RWPE2 (cell line): Measurements from ENCODE around the gene SLC7A6.

Experiments used
- ATAC-seq: fragments of 200-7000 bp; cut with Tn5 transposase; 3 replicates; pipeline ENCODE4 v1.9.1; 2021; ENCODE audit warnings: low read depth
- DNase-seq: peaks from one replicate; pipeline ENCODE4 v3.0.0-alpha.2; 2020; ENCODE audit warnings: low spot score
- H3K27ac ChIP-seq: fragments of 450-650 bp; 2 replicates; pipeline ENCODE4 v1.5.1; 2017; ENCODE audit warnings: mild to moderate bottlenecking; ENCODE audit not compliant: poor library complexity, severe bottlenecking
- H3K27me3 ChIP-seq: fragments of 250-450 bp; sonication (Bioruptor Pico); 2 replicates; pipeline ENCODE4 v1.5.1; 2021; ENCODE audit warnings: mild to moderate bottlenecking, moderate library complexity; ENCODE audit not compliant: insufficient read depth, poor library complexity, severe bottlenecking
- H3K36me3 ChIP-seq: fragments of 250-450 bp; sonication (Bioruptor Pico); 2 replicates; pipeline ENCODE4 v1.5.1; 2020; ENCODE audit warnings: low read depth, mild to moderate bottlenecking, moderate library complexity
- H3K4me1 ChIP-seq: fragments of 250-450 bp; sonication (Bioruptor Pico); 2 replicates; pipeline ENCODE4 v1.5.1; 2021; ENCODE audit warnings: mild to moderate bottlenecking, moderate library complexity; ENCODE audit not compliant: insufficient read depth, poor library complexity, severe bottlenecking
- H3K4me3 ChIP-seq: fragments of 250-450 bp; sonication (Bioruptor Pico); 2 replicates; pipeline ENCODE4 v1.5.1; 2021; ENCODE audit warnings: mild to moderate bottlenecking, moderate library complexity; ENCODE audit not compliant: severe bottlenecking
- H3K9me3 ChIP-seq: fragments of 250-450 bp; sonication (Bioruptor Pico); 2 replicates; pipeline ENCODE4 v1.5.1; 2021; ENCODE audit warnings: mild to moderate bottlenecking, moderate library complexity; ENCODE audit not compliant: severe bottlenecking
- TF ChIP-seq, protein P1 (sequence below): fragments of 450-650 bp; IDR thresholded peaks from one replicate; pipeline ENCODE4 v1.5.1; 2017; ENCODE audit warnings: mild to moderate bottlenecking, moderate library complexity; ENCODE audit not compliant: poor library complexity, severe bottlenecking

SLC7A6 gene

DNA sequence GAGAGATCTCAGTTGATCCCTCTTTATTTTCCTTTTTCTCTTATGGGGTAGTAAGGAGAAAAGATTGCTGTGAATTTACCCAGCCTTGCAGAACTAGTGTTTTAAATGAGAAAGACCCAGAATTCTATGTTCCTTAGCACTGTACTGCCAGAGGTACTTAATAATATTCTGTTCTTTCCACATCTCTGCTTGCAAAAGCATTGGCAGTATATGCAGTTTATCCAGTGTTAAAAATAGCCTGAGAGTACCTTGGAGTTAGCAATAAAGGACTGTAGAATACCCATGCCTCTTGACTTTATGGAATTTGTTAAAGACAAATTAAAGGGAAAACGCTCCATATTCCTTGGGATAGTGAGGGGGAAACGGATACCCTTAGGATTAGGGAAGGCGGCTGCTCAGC lies 11.9 kb downstream of the SLC7A6 start:
- Histone ChIP-seq H3K36me3 (peaks cover 40% of the 10 kb centered on the region), H3K4me1 (peaks cover 23% of the 10 kb centered on the region), H3K27me3 (no peaks in the 10 kb centered on the region), H3K4me3 (no peak overlapping the region), H3K9me3 (no peaks in the 10 kb centered on the region), H3K27ac (no peak overlapping the region)
- TF ChIP-seq, protein P1, sequence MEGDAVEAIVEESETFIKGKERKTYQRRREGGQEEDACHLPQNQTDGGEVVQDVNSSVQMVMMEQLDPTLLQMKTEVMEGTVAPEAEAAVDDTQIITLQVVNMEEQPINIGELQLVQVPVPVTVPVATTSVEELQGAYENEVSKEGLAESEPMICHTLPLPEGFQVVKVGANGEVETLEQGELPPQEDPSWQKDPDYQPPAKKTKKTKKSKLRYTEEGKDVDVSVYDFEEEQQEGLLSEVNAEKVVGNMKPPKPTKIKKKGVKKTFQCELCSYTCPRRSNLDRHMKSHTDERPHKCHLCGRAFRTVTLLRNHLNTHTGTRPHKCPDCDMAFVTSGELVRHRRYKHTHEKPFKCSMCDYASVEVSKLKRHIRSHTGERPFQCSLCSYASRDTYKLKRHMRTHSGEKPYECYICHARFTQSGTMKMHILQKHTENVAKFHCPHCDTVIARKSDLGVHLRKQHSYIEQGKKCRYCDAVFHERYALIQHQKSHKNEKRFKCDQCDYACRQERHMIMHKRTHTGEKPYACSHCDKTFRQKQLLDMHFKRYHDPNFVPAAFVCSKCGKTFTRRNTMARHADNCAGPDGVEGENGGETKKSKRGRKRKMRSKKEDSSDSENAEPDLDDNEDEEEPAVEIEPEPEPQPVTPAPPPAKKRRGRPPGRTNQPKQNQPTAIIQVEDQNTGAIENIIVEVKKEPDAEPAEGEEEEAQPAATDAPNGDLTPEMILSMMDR = no peak
- ATAC-seq (no peak), DNase-seq (no peak)

DNA sequence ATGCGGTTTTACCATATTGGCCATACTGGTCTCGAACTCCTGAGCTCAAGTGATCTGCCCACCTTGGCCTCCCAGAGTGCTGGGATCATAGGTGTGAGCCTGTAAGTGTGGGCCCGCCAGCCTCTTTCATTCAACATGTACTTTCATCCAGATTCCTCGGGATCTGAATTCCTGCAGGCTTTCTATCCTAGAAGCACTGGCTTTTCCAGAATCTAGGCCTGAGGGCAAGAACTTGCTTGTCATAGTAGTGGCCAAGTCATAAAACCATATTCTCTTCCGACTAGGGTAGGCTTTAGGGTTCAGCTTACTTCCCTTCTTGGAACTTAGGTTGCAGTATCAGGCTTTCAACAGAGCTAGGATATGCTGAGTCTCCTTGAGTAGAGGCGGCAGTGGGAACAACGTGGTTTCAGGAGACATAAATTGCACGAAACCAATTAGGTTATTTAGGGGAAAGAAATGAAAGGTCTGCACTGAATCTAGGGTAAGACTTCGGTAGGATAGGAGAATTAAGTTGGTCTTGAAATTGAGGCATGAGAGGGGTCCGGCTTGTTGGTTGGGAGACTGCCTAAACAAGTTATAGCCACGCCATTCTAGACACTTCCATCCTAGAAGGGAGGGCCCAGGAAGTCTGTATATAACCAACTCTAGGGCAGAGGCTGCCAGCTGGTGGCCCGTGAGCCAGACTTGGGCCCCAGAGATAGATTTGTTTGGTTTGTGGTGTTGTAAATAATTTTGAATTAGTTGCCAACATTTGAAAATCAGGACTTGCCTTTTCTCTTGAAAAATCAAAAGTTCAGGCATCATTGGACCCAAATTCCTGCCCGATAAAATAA lies 15.6 kb downstream of the SLC7A6 start:
- ATAC-seq (no peak), DNase-seq (no peak)
- Histone ChIP-seq H3K27me3 (no peaks in the 10 kb centered on the region), H3K36me3 (peaks cover 38% of the 10 kb centered on the region), H3K4me1 (peaks cover 12% of the 10 kb centered on the region), H3K9me3 (no peaks in the 10 kb centered on the region), H3K4me3 (no peak overlapping the region), H3K27ac (no peak overlapping the region)
- TF ChIP-seq, protein P1 = no peak

DNA sequence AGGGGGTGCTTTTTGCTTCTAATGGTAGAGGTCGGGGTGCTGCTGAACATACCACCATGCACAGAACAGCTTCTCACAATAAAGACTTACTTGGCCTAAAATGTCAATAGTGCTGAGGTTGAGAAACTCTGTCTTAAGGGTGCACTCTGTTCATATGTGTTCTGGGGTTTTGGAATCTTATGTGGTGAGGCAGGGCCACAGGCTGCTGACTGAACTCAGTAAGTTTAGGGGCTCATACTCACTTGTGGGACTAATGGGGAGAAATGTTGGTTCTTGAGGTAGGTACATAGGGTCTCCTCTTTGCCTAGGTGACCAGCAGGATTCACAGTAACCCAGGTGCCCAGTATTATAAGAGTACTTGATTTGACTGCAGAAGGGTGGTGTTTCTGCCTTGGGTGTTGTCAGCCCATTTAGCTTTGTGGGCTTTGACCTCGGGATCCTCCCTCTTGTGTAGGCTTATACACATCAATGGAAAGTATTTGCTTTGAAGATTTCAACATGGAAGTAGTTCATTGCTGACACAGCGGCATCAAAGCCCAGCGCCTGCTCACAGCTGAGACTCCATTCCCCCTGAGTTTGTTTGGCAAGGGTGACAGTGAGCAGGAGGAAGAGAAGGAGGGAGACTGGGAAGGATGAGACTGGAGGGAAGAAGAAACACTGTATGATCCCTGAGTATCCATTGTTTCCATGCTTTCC lies 17.2 kb downstream of the SLC7A6 start:
- H3K9me3 ChIP-seq = no peaks in the 10 kb centered on the region
- H3K27me3 ChIP-seq = no peaks in the 10 kb centered on the region
- no peak overlapping the region for H3K27ac ChIP-seq
- H3K4me1 ChIP-seq = no peaks in the 10 kb centered on the region
- no peak for DNase-seq
- H3K4me3 ChIP-seq = no peak overlapping the region
- ATAC-seq = no peak
- TF ChIP-seq, protein P1 = no peak
- H3K36me3 ChIP-seq = peaks cover 34% of the 10 kb centered on the region

DNA sequence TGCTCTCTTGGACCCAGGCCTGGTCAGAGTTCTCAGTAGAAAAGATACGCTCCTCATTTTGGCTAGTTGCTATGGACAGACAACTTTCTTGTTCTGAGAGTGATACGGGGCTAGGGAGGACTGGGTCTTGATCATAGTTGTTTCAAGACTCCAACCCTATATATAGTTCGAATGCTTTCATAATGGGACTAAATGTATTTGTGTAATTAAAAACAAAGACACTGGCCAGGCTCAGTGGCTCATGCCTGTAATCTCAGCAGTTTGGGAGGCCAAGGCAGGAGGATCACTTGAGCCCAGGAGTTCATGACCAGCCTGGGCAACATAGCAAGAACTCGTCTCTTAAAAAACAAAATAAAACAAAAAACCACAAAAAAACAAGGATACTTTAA lies 17.7 kb downstream of the SLC7A6 start:
- H3K27me3 ChIP-seq = no peaks in the 10 kb centered on the region
- DNase-seq = no peak
- no peak overlapping the region for H3K27ac ChIP-seq
- no peaks in the 10 kb centered on the region for H3K9me3 ChIP-seq
- TF ChIP-seq, protein P1 = no peak
- no peak overlapping the region for H3K4me3 ChIP-seq
- peaks cover 36% of the 10 kb centered on the region for H3K36me3 ChIP-seq
- no peaks in the 10 kb centered on the region for H3K4me1 ChIP-seq
- ATAC-seq = no peak

DNA sequence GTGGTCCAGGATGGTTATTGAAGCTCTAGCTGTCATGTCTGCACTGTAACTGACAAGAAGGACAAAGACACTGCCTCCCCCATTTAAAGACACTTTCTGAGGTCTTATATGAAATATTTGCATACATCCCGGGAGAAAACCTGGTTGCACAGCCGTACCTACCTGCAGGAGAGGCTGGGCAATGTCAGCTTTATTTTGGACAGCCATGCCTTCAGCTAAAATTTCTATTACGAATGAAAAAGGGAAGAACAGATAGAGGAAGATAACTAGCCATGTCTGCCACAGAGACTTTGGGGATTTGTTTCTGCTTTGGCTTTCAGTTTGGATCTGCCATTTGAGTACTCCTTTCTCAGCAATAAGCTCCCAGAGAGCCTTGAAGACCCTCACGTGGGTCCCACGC lies 19.0 kb downstream of the SLC7A6 start:
- TF ChIP-seq, protein P1 = no peak
- H3K27ac ChIP-seq = no peak overlapping the region
- H3K27me3 ChIP-seq = no peaks in the 10 kb centered on the region
- no peaks in the 10 kb centered on the region for H3K4me1 ChIP-seq
- ATAC-seq (no peak), DNase-seq (no peak)
- peaks cover 39% of the 10 kb centered on the region for H3K36me3 ChIP-seq
- no peaks in the 10 kb centered on the region for H3K9me3 ChIP-seq
- no peak overlapping the region for H3K4me3 ChIP-seq
